GM10266 (cell line): ENCODE results near the gene TLE5.

Experiments used
- DNase-seq: peaks from one replicate; pipeline ENCODE4 v3.0.0; 2012; ENCODE audit errors: extremely low spot score
- TF ChIP-seq, protein P1 (sequence below): IDR thresholded peaks from 2 replicates; pipeline ENCODE4 v1.5.1; 2012; ENCODE audit warnings: mild to moderate bottlenecking, low read depth; ENCODE audit not compliant: control insufficient read depth, insufficient read depth; ENCODE audit errors: missing control alignments

Gene TLE5

GRCh38 chr19:3008994-3009393, 53.3 kb downstream of the TLE5 start:
- no peak for DNase-seq
- TF ChIP-seq, protein P1, sequence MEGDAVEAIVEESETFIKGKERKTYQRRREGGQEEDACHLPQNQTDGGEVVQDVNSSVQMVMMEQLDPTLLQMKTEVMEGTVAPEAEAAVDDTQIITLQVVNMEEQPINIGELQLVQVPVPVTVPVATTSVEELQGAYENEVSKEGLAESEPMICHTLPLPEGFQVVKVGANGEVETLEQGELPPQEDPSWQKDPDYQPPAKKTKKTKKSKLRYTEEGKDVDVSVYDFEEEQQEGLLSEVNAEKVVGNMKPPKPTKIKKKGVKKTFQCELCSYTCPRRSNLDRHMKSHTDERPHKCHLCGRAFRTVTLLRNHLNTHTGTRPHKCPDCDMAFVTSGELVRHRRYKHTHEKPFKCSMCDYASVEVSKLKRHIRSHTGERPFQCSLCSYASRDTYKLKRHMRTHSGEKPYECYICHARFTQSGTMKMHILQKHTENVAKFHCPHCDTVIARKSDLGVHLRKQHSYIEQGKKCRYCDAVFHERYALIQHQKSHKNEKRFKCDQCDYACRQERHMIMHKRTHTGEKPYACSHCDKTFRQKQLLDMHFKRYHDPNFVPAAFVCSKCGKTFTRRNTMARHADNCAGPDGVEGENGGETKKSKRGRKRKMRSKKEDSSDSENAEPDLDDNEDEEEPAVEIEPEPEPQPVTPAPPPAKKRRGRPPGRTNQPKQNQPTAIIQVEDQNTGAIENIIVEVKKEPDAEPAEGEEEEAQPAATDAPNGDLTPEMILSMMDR, result no peak

DNA sequence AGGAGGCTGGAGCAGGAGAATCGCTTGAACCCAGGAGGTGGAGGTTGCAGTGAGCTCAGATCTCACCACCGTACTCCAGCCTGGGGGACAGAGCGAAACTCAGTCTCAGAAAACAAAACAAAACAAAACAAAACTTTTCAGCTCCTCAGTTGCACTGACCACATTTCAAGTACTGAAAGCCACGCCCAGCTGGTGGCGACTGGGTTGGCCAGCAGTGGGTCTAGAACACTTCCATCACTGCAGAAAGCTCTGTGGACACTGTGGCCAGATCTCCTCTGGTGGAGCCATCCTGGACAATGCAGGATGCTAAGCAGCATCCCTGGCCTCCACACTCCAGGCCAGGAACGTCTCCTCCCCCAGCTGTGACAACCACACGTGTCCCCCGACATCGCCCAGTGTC, 54.3 kb downstream of the TLE5 start:
- TF ChIP-seq, protein P1, result no peak
- no peak for DNase-seq

DNA sequence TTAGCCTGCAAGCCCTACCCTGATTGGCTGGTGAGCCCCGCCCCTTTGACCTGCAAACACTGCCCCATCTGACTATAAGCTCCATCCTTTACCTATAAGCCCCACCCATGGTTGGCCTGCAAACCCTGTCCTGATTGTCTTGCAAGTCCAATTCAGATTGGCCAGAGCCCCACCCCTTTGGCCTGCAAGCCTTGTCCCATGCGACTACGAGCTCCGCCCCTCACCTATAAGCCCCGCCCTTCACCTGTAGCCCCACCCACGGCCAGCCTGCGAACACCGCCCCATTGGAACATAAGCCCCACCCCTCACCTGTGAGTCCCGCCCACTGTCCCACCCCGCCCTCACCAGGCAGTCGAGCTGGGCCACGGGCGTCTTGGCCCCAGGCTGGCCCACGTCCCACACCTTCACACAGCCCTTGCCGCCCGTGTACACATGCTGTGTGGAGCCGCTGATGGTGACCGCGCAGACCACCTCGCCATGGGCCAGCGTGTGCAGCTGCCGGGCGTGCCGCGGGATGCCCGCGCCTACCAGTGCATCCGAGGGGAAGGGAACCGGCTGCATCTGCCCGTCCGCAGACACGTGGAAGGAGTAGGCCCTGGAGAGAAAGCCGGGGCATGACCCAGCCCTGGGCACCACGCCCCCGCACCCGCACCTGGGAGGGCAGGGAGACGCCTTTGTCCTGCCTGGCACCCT, 56.1 kb downstream of the TLE5 start:
- DNase-seq, result no peak
- TF ChIP-seq, protein P1, result no peak

- no peak for DNase-seq
- TF ChIP-seq, protein P1, result no peak
These were observed 57.0 kb downstream of the TLE5 start for GRCh38 chr19:3005345-3005744.

DNA sequence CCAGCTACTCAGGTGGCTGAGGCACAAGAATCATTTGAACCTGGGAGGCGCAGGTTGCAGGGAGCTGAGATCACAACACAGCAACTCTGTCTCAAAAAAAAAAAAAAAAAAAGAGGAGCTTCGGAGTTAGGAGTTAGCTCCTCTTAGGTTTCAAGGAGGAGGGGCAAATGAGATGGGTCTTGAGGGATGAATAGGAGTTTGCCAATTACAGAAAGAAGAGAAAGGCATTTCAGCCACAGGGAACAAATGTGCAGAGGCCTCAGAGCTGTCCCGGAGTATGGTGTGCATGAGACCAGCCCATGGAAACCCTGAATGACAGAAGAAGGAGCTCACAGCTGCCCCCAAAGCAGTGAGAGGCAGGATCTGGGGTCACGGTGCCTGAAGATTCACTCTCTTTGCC, 57.8 kb downstream of the TLE5 start:
- TF ChIP-seq, protein P1, result no peak
- no peak for DNase-seq

GRCh38 chr19:3003046-3003445, 59.2 kb downstream of the TLE5 start:
- no peak for DNase-seq
- TF ChIP-seq, protein P1, result no peak
